GM21447 (cell line): ENCODE data around the gene SDK2.
"Not testable (repeated sequence)": the region's sequence is repeated elsewhere in the genome, so short reads cannot be mapped to it uniquely, and the experiment has no call there.

ENCODE experiments used
- ATAC-seq: cut with Tn5 transposase; IDR thresholded peaks from one replicate; pipeline ENCODE4 v1.9.1; 2021; ENCODE audit not compliant: unreplicated experiment

SDK2 gene

GRCh38 chr17:73379826-73380225 is 264.4 kb downstream of the SDK2 start:
- no peak for ATAC-seq

- ATAC-seq: no peak
These were observed 265.2 kb downstream of the SDK2 start for GRCh38 chr17:73378974-73379470.

- no peak for ATAC-seq
These were observed 267.6 kb downstream of the SDK2 start for GRCh38 chr17:73376636-73377035.

- no peak for ATAC-seq
These were observed 268.1 kb downstream of the SDK2 start for GRCh38 chr17:73376152-73376551.

GRCh38 chr17:73371836-73372235 is 272.4 kb downstream of the SDK2 start:
- ATAC-seq: no peak

- ATAC-seq: no peak
These were observed 273.0 kb downstream of the SDK2 start for GRCh38 chr17:73371285-73371684.

- ATAC-seq: not testable (repeated sequence)
These were observed 274.3 kb downstream of the SDK2 start for GRCh38 chr17:73369817-73370490.

- no peak for ATAC-seq
These were observed 275.1 kb downstream of the SDK2 start for GRCh38 chr17:73369111-73369521.

GRCh38 chr17:73368085-73368631 is 276.1 kb downstream of the SDK2 start:
- ATAC-seq: no peak

GRCh38 chr17:73365906-73366623 is 278.2 kb downstream of the SDK2 start:
- ATAC-seq: no peak

- no peak for ATAC-seq
These were observed 278.9 kb downstream of the SDK2 start for GRCh38 chr17:73365301-73365874.

- no peak for ATAC-seq
These were observed 280.1 kb downstream of the SDK2 start for GRCh38 chr17:73364155-73364522.

GRCh38 chr17:73363442-73364154 is 280.6 kb downstream of the SDK2 start:
- no peak for ATAC-seq

- no peak for ATAC-seq
These were observed 281.5 kb downstream of the SDK2 start for GRCh38 chr17:73362697-73363096.

- ATAC-seq: no peak
These were observed 283.1 kb downstream of the SDK2 start for GRCh38 chr17:73360961-73361761.

- no peak for ATAC-seq
These were observed 284.2 kb downstream of the SDK2 start for GRCh38 chr17:73359987-73360410.

GRCh38 chr17:73359352-73359751 is 284.9 kb downstream of the SDK2 start:
- ATAC-seq: no peak

- no peak for ATAC-seq
These were observed 285.6 kb downstream of the SDK2 start for GRCh38 chr17:73358668-73359067.

GRCh38 chr17:73357981-73358380 is 286.3 kb downstream of the SDK2 start:
- ATAC-seq: no peak

GRCh38 chr17:73357318-73357717 is 286.9 kb downstream of the SDK2 start:
- ATAC-seq: no peak
